NB4 (cell line): Measurements from ENCODE around the gene SH3BP5L.

Experiments used
- DNase-seq: peaks from one replicate; pipeline ENCODE4 v3.0.0; 2010; ENCODE audit warnings: low read depth
- H3K4me3 ChIP-seq: one replicate; pipeline ENCODE4 v1.5.1; 2011; ENCODE audit warnings: mild to moderate bottlenecking, low read depth, low read length, moderate library complexity
- CTCF ChIP-seq: IDR thresholded peaks from one replicate; pipeline ENCODE4 v1.5.1; 2012; ENCODE audit warnings: low read depth, low read length
- MYC ChIP-seq: IDR thresholded peaks from 2 replicates; pipeline ENCODE4 v1.6.1; 2011; ENCODE audit warnings: low read depth, low read length
- POLR2A ChIP-seq: IDR thresholded peaks from 2 replicates; pipeline ENCODE4 v1.6.1; 2011; ENCODE audit warnings: mild to moderate bottlenecking; ENCODE audit not compliant: insufficient read length; ENCODE audit errors: extremely low read depth
- TF ChIP-seq, protein P1 (sequence below): IDR thresholded peaks from 2 replicates; pipeline ENCODE4 v1.6.1; 2011; ENCODE audit warnings: low read depth, low read length

The SH3BP5L gene

GRCh38 chr1:248857749-248858095 is 32.0 kb upstream of the SH3BP5L start:
- no peak for TF ChIP-seq POLR2A
- TF ChIP-seq, protein P1, sequence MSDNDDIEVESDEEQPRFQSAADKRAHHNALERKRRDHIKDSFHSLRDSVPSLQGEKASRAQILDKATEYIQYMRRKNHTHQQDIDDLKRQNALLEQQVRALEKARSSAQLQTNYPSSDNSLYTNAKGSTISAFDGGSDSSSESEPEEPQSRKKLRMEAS: no peak
- TF ChIP-seq MYC: no peak
- TF ChIP-seq CTCF: no peak

DNA sequence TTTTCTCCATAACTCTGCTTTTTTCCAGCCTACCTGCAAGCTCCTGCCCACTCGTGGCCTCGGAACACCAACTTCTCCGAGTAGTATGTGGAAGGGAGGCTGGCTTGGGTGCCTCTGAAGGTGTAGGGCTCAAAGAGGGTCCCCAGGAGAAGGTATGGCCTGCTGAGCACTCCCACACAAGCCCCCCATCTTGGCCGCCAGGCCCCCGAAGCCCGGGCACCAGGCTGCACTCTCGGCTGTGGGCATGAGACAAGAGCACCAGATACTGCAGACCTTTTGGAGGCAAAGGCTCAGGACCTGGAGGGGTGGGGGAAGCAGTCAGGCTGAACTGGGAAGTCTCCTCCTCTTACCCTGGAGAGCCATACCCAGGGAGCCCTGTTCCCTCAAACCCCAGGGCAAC is 31.5 kb upstream of the SH3BP5L start:
- peak; percentile 53 for DNase-seq
- H3K4me3 ChIP-seq: peak overlapping the region; percentile 87
- TF ChIP-seq CTCF (no peak), MYC (no peak), POLR2A (no peak)
- TF ChIP-seq, protein P1: no peak

More at GRCh38 chr1:248857749-248858095, 32.0 kb upstream of the SH3BP5L start:
- peak overlapping the region; percentile 87 for H3K4me3 ChIP-seq
- DNase-seq: no peak

- TF ChIP-seq, protein P1: no peak
- TF ChIP-seq CTCF: no peak
- TF ChIP-seq MYC: no peak
- TF ChIP-seq POLR2A: no peak
- H3K4me3 ChIP-seq: no peak overlapping the region
- no peak for DNase-seq
Observed at GRCh38 chr1:248856176-248856575, 30.5 kb upstream of the SH3BP5L start.

GRCh38 chr1:248855580-248855979 is 29.9 kb upstream of the SH3BP5L start:
- H3K4me3 ChIP-seq: no peak overlapping the region
- TF ChIP-seq POLR2A (no peak), MYC (no peak), CTCF (no peak)
- TF ChIP-seq, protein P1: no peak
- DNase-seq: no peak

GRCh38 chr1:248853663-248854375 is 28.1 kb upstream of the SH3BP5L start:
- H3K4me3 ChIP-seq: no peak overlapping the region
- TF ChIP-seq CTCF (no peak), POLR2A (no peak), MYC (no peak)
- DNase-seq: no peak
